Colon (tissue), 2 donors: ENCODE measurements around the gene KIN.
"Not testable (repeated sequence)": the region's sequence is repeated elsewhere in the genome, so short reads cannot be mapped to it uniquely, and the experiment has no call there.

Experiments used
- FAIRE-seq: peaks from 2 replicates; lab custom pipeline; 2012; peaks lifted over from hg19 to GRCh38; lab: Jason Lieb, UNC
- donor health status: control.
- donor health status: control.

Gene KIN

GRCh38 chr10:7722927-7723529 is 64.8 kb downstream of the KIN start:
- FAIRE-seq = no peak

GRCh38 chr10:7720478-7720877 is 67.3 kb downstream of the KIN start:
- FAIRE-seq = no peak

DNA sequence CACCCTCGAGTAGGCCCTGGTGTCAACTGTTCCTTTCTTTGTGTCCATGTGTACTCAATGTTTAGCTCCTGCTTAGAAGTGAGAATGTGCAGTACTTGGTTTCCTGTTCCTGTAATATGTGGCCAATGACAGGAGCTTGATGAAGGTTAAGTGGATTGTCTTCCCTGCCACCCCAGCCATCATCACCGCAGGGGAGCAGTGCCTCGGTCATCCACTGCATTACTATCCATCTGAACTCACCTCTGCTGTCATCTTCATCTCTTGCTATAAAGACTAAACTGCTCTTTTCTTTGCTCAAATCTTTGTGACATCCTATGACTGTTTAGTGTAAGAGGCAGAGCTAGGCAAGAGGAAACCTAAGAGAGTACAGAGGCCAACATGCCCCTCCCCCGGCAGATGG is 69.1 kb downstream of the KIN start:
- no peak for FAIRE-seq

GRCh38 chr10:7717767-7718166 is 70.0 kb downstream of the KIN start:
- FAIRE-seq = no peak

DNA sequence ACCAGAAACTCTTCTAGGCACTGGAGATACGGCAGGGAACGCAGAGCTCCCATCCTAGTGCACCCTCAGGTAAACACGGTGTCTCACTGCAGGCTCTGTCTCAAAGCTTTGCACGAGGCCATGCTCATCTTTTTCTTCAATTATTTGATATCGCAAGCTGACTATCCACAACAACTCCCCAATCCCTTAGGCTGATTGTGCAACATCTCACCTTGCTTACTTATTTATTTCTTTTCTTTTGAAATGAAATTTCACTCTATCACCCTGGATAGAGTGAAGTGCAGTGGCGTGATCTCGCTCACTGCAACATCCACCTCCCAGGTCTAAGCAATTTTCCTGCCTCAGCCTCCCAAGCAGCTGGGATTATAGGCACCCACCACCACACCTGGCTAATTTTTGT is 72.3 kb downstream of the KIN start:
- no peak for FAIRE-seq

- not testable (repeated sequence) for FAIRE-seq
Measured at GRCh38 chr10:7711075-7711474, 76.7 kb downstream of the KIN start.

GRCh38 chr10:7710446-7710845 is 77.3 kb downstream of the KIN start:
- FAIRE-seq = no peak

GRCh38 chr10:7708832-7709231 is 79.0 kb downstream of the KIN start:
- FAIRE-seq = no peak

- FAIRE-seq = no peak
Measured at GRCh38 chr10:7707858-7708622, 79.8 kb downstream of the KIN start.

DNA sequence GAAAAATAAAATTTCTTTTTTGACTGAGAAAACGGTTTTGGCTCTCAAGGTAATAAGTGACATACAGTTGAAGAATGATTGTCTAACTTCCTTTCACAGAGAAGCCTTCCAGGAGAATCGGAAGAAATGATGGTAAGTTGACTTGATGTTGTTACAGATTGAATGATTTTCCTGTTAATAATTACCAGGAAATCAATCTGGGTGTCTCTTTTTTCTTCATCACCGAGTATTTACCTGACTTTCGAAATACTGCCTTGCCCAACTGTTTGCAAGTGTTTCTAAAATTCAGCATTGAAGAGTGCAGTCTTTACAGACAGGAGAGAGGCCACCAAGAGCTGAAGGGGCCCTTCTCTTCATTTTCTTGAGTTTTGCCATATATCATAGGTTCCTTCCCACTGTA is 80.7 kb downstream of the KIN start:
- no peak for FAIRE-seq

DNA sequence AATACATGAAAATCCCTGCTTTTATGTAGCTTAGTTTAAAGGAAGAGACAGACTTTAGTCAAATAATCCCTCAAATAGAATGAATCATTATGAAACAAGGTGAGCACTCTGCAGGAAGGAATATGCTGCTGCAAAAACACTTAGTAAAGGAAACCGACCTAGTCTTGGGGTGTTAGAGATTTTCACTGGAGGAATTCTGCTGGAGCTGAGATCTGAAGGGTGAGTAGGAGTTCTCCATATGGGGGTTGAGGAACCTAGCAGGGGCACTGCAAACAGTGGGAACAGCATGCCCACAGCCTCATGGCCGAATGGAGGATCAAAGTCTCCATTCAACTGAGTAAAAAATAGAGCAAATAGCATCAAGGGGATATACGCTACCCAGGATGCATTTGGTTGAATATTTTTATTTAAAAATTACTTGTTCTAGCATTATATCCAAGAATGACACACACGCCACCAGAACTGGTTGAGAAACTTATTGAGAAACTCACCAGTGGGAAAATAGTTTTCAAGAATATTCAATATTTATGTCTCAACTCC is 81.2 kb downstream of the KIN start:
- FAIRE-seq = no peak

DNA sequence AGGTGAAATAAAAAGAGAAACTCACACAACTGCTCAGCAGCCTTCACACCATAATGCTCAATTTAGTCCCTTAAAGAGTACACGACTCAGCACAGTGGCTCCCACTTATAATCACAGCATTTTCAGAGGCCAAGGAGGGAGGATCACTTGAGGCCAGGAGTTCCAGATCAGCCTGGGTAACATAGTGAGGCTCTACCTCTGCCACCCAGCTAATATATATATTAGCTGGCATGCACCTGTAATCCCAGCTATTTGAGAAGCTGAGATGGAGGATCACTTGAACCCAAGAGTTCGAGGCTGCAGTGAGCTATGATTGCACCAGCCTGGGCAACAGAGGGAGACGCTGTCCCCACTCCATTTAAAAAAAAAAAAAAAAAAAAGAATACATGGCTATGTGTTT is 82.5 kb downstream of the KIN start:
- FAIRE-seq = no peak

GRCh38 chr10:7704071-7705016 is 83.4 kb downstream of the KIN start:
- no peak for FAIRE-seq

DNA sequence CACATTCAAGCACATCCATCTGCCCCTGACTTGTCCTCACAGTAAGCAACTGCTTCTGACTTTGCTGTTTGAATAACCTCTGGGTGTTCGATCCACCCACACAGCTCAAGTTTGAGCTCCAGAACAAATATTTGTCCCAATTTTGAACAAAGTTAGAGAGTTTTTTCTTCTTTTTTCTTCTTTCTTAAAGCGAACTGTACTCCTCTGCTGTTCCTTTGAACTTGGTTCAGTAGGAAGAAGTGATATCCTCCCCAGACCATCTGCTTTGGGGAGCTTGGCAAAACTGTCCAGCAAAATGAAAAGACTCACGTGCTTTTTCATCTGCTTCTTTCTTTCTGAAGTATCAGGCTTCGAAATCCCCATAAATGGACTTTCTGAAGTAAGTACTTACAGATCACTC is 84.7 kb downstream of the KIN start, which contains the start of gene ITIH2:
Gene ITIH2 (plus strand): TSS at position 177 of the 400 bp plus-strand sequence. CDS start 119 bp downstream, at position 296.
- no peak for FAIRE-seq

GRCh38 chr10:7702288-7702812 is 85.4 kb downstream of the KIN start:
- no peak for FAIRE-seq

DNA sequence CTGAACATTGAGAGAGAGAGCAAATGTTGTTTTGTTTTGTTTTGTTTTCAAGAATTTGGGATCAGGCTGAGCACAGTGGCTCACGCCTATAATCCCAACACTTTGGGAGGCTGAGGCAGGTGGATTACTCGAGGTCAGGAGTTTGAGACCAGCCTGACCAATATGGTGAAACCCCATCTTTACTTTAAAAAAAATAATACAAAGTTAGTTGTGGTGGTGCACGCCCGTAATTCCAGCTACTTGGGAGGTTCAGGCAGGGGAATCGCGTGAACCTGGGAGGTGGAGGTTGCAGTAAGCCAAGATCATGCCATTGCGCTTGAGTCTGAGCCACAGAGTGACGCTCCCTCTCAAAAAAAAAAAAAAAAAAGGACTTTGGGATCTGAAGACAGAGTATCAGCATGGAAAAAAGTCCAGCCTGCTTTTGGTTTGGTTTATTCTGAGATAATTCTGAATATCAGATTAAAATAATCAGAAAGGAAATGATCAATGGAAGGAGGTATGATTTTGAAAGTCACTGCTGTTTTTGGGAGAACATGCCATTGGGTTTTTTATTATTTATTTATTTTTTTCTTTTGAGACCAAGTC is 86.5 kb downstream of the KIN start:
- no peak for FAIRE-seq
